Measurements from ENCODE around the gene PRPF38B. TPM values are rescaled to one million over a fixed set of nuclear protein-coding genes. Genes with fewer than 3 reads are reported as not detected.

The PRPF38B gene
- polyA plus RNA-seq, 1 of the 3 experiments (the other 2 are of a cell fraction): 17.5 TPM

DNA sequence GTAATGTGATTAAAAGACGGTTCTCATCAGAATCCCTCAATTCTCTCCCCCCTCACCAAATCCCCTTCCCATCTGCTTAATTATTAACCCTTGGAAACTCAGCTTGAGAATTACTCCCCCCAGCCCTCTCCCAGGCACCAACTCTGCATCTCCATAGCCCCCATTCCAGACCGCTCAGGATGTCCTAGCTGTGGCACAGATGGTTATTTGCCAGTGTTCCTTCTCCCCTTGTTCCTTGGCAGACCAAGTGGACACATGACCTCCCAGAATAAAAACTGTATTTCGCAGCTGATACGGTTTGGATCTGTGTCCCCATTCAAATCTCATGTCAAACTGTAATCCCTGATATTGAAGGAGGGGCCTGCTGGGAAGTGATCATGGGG lies 45.9 kb upstream of the PRPF38B start:
- POLR2A ChIA-PET: no interaction called here
- Histone ChIP-seq H2AFZ (ENCODE audit: low read depth) (no peak overlapping the region), H3K27ac (ENCODE audit: low read depth in 2 of 2, low read length in 1 of 2) (no peak overlapping the region), H3K79me2 (ENCODE audit: insufficient read depth) (no peaks in the 10 kb centered on the region), H4K20me1 (ENCODE audit: insufficient read depth) (no peaks in the 10 kb centered on the region), H3K4me1 (ENCODE audit: control insufficient read depth in 1 of 2, insufficient read depth in 2 of 2, low read depth in 1 of 2, low read length in 1 of 2) (peaks cover 0 to 4% of the 10 kb centered on the region in 2 experiments; a peak in 1 of 4 replicates), H3F3A (replicated peaks; ENCODE audit: insufficient read depth) (no peaks in the 10 kb centered on the region), H3K27me3 (ENCODE audit: insufficient read depth) (no peaks in the 10 kb centered on the region; the same call in 1 of the 2 replicates), H3K4me3 (ENCODE audit: low read depth in 2 of 2, low read length in 1 of 2) (no peak overlapping the region), H3K9ac (no peak overlapping the region), H3K4me2 (no peak overlapping the region), H3K36me3 (replicated peaks in 1 of 2; ENCODE audit: control insufficient read depth in 1 of 2, insufficient read depth in 2 of 2, low read length in 1 of 2) (no peaks in the 10 kb centered on the region), H3K9me3 (no peaks in the 10 kb centered on the region), H3K9me2 (no peaks in the 10 kb centered on the region)
- TF ChIP-seq FOXJ3 (CRISPR knock-in tag; IDR thresholded peaks at IDR 0.05) (no peak), MXI1 (IDR thresholded peaks at IDR 0.05; ENCODE audit: low read depth, low read length) (no peak), SMC3 (IDR thresholded peaks at IDR 0.05; ENCODE audit: low read depth, low read length) (no peak), CHD2 (IDR thresholded peaks at IDR 0.05; ENCODE audit: low read length, partially characterized antibody) (no peak), TCF12 (IDR thresholded peaks at IDR 0.05) (no peak), SIN3A (IDR thresholded peaks at IDR 0.05; ENCODE audit: borderline replicate concordance, low read depth, low read length) (no peak), NFIC (IDR thresholded peaks at IDR 0.05; ENCODE audit: borderline replicate concordance) (no peak), RCOR1 (IDR thresholded peaks at IDR 0.05; ENCODE audit: low read length) (no peak), JUND (IDR thresholded peaks at IDR 0.05) (no peak), RAD21 (IDR thresholded peaks at IDR 0.05; ENCODE audit: low read length) (no peak), RXRA (IDR thresholded peaks at IDR 0.05; ENCODE audit: borderline replicate concordance, low read depth) (no peak), GATA2 (CRISPR knock-in tag; IDR thresholded peaks at IDR 0.05) (no peak), POLR2AphosphoS5 (IDR thresholded peaks at IDR 0.05; ENCODE audit: low read depth, low read length) (no peak), FOSL2 (IDR thresholded peaks at IDR 0.05; ENCODE audit: borderline replicate concordance, low read depth) (no peak)
- TF ChIP-seq, protein P1, sequence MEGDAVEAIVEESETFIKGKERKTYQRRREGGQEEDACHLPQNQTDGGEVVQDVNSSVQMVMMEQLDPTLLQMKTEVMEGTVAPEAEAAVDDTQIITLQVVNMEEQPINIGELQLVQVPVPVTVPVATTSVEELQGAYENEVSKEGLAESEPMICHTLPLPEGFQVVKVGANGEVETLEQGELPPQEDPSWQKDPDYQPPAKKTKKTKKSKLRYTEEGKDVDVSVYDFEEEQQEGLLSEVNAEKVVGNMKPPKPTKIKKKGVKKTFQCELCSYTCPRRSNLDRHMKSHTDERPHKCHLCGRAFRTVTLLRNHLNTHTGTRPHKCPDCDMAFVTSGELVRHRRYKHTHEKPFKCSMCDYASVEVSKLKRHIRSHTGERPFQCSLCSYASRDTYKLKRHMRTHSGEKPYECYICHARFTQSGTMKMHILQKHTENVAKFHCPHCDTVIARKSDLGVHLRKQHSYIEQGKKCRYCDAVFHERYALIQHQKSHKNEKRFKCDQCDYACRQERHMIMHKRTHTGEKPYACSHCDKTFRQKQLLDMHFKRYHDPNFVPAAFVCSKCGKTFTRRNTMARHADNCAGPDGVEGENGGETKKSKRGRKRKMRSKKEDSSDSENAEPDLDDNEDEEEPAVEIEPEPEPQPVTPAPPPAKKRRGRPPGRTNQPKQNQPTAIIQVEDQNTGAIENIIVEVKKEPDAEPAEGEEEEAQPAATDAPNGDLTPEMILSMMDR (IDR thresholded peaks at IDR 0.05): no peak
- TF ChIP-seq, protein P2, sequence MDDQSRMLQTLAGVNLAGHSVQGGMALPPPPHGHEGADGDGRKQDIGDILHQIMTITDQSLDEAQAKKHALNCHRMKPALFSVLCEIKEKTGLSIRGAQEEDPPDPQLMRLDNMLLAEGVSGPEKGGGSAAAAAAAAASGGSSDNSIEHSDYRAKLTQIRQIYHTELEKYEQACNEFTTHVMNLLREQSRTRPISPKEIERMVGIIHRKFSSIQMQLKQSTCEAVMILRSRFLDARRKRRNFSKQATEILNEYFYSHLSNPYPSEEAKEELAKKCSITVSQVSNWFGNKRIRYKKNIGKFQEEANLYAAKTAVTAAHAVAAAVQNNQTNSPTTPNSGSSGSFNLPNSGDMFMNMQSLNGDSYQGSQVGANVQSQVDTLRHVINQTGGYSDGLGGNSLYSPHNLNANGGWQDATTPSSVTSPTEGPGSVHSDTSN (IDR thresholded peaks at IDR 0.05): no peak
- TF ChIP-seq, protein P3, sequence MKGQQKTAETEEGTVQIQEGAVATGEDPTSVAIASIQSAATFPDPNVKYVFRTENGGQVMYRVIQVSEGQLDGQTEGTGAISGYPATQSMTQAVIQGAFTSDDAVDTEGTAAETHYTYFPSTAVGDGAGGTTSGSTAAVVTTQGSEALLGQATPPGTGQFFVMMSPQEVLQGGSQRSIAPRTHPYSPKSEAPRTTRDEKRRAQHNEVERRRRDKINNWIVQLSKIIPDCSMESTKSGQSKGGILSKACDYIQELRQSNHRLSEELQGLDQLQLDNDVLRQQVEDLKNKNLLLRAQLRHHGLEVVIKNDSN (IDR thresholded peaks at IDR 0.05; ENCODE audit: borderline replicate concordance, low read depth): no peak
- TF ChIP-seq, protein P4, sequence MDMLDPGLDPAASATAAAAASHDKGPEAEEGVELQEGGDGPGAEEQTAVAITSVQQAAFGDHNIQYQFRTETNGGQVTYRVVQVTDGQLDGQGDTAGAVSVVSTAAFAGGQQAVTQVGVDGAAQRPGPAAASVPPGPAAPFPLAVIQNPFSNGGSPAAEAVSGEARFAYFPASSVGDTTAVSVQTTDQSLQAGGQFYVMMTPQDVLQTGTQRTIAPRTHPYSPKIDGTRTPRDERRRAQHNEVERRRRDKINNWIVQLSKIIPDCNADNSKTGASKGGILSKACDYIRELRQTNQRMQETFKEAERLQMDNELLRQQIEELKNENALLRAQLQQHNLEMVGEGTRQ (IDR thresholded peaks at IDR 0.05; ENCODE audit: borderline replicate concordance, low read depth, low read length): no peak
- CTCF ChIA-PET: interaction anchor here (1.7 to 3.1 kb wide), 2 partner anchors 134 to 252 kb away, joined by 8 to 24 read pairs; no protein-coding TSS in a partner anchor
- no peak for DNase-seq
- WGBS (ENCODE audit: low lambda C conversion rate): 87% methylated on average over 4 of the region's 4 CpGs
